Endodermal cell (in vitro differentiated cells): ENCODE results near the gene RAB3C. TPM values are rescaled to one million over a fixed set of nuclear protein-coding genes. Genes with fewer than 3 reads are reported as not detected.

Experiments
- DNase-seq: peaks from one replicate; pipeline ENCODE4 v3.0.0-alpha.2; 2017
- H3K27ac ChIP-seq: 2 replicates; pipeline ENCODE4 v1.5.1; 2013; ENCODE audit warnings: mild to moderate bottlenecking, low read depth, low read length, moderate library complexity
- H3K27me3 ChIP-seq: 2 replicates; pipeline ENCODE4 v1.6.1; 2013; ENCODE audit warnings: mild to moderate bottlenecking, low read length, moderate library complexity; ENCODE audit not compliant: insufficient read depth, control insufficient read depth, poor library complexity, severe bottlenecking
- H3K36me3 ChIP-seq: 2 replicates; pipeline ENCODE4 v1.7.0; 2013; ENCODE audit warnings: mild to moderate bottlenecking, low read length, moderate library complexity; ENCODE audit not compliant: control insufficient read depth, insufficient read depth
- H3K4me1 ChIP-seq: one replicate; pipeline ENCODE4 v1.7.0; 2013; ENCODE audit warnings: low read length; ENCODE audit not compliant: control insufficient read depth, insufficient read depth
- H3K4me3 ChIP-seq: 2 replicates; pipeline ENCODE4 v1.5.1; 2013; ENCODE audit warnings: mild to moderate bottlenecking, low read length, moderate library complexity
- H3K9ac ChIP-seq: 2 replicates; pipeline ENCODE4 v1.6.1; 2013; ENCODE audit warnings: mild to moderate bottlenecking, low read length, moderate library complexity; ENCODE audit not compliant: poor library complexity, severe bottlenecking; ENCODE audit errors: extremely low read depth
- H3K9me3 ChIP-seq: 2 replicates; pipeline ENCODE4 v1.6.1; 2013; ENCODE audit warnings: mild to moderate bottlenecking, low read length, moderate library complexity; ENCODE audit not compliant: control insufficient read depth
- H3K27ac Mint-ChIP-seq: 2 replicates; pipeline ENCODE4 v1.8.0; 2020; ENCODE audit warnings: mixed read lengths
- H3K27me3 Mint-ChIP-seq: 2 replicates; pipeline ENCODE4 v1.8.0; 2021; ENCODE audit warnings: mild to moderate bottlenecking, mixed read lengths; ENCODE audit not compliant: insufficient read depth
- H3K36me3 Mint-ChIP-seq: 2 replicates; pipeline ENCODE4 v1.8.0; 2020; ENCODE audit warnings: low read depth, mixed read lengths
- H3K4me1 Mint-ChIP-seq: 2 replicates; pipeline ENCODE4 v1.8.0; 2020; ENCODE audit warnings: mixed read lengths
- H3K4me3 Mint-ChIP-seq: 2 replicates; pipeline ENCODE4 v1.8.0; 2020; ENCODE audit warnings: mild to moderate bottlenecking, moderate library complexity, mixed read lengths
- H3K9me3 Mint-ChIP-seq: 2 replicates; pipeline ENCODE4 v1.8.0; 2020; ENCODE audit warnings: mild to moderate bottlenecking, mixed read lengths
- CTCF ChIP-seq: fragments of 200-600 bp; sonication (generic); conservative IDR thresholded peaks from 2 replicates; pipeline ENCODE4 v1.5.0; 2021; ENCODE audit warnings: antibody characterized with exemption, mild to moderate bottlenecking
- WGBS, 2 experiments: methylation state at CpG; one replicate each; pipeline versions ENCODE4 v1.1.5 to v1.1.7; 2013; ENCODE audit warnings: missing lambda C conversion rate in 2 of 2, mixed read lengths in 1 of 2; ENCODE audit not compliant: insufficient coverage in 1 of 2, insufficient read length in 1 of 2; 5-methylcytosine and 5-hydroxymethylcytosine counted together
- total RNA-seq, 2 donors: library from RNA; stranded (reverse); fragmentation: NEBNext Ultra II Directional in 1 of 2; extraction: Animal tissue kit (Norgen Biotek cat#: 25700) in 1 of 2; gene quantifications; 2 replicates in 1 of 2; 3 replicates in 1 of 2; pipeline ENCODE4 v1.2.1, GENCODE V29; 2021

Gene RAB3C
- total RNA-seq, 2 donors from 2014 or later: 5.8 to 15.1 TPM

- no peak overlapping the region for H3K27ac Mint-ChIP-seq
- no peaks in the 10 kb centered on the region for H3K36me3 ChIP-seq
- H3K4me3 ChIP-seq: no peak overlapping the region
- no peaks in the 10 kb centered on the region for H3K9me3 Mint-ChIP-seq
- H3K36me3 Mint-ChIP-seq: no peaks in the 10 kb centered on the region
- no peak overlapping the region for H3K27ac ChIP-seq
- H3K4me1 ChIP-seq: peaks cover 5% of the 10 kb centered on the region
- H3K4me3 Mint-ChIP-seq: no peak overlapping the region
- DNase-seq: no peak
- no peaks in the 10 kb centered on the region for H3K9me3 ChIP-seq
- H3K27me3 Mint-ChIP-seq: peaks cover 13% of the 10 kb centered on the region
- H3K4me1 Mint-ChIP-seq: peaks cover 15% of the 10 kb centered on the region
- TF ChIP-seq CTCF: no peak
- no peak overlapping the region for H3K9ac ChIP-seq
- peaks cover 5% of the 10 kb centered on the region for H3K27me3 ChIP-seq
- 94% methylated on average over 5 of the region's 5 CpGs; no CpG with 5 or more reads in 1 of the 2 experiments for WGBS, 2 experiments
Observed at GRCh38 chr5:58776559-58776958, 193.7 kb downstream of the RAB3C start.

GRCh38 chr5:58778888-58779287 lies 196.0 kb downstream of the RAB3C start:
- DNase-seq: no peak
- H3K9me3 Mint-ChIP-seq: no peaks in the 10 kb centered on the region
- H3K36me3 Mint-ChIP-seq: no peaks in the 10 kb centered on the region
- peaks cover 11% of the 10 kb centered on the region for H3K4me1 Mint-ChIP-seq
- no peak overlapping the region for H3K27ac ChIP-seq
- H3K9ac ChIP-seq: no peak overlapping the region
- 87 to 100% methylated on average over 3 of the region's 3 CpGs for WGBS, 2 experiments
- peaks cover 5% of the 10 kb centered on the region for H3K27me3 ChIP-seq
- TF ChIP-seq CTCF: no peak
- H3K4me3 ChIP-seq: no peak overlapping the region
- no peaks in the 10 kb centered on the region for H3K36me3 ChIP-seq
- H3K27me3 Mint-ChIP-seq: peaks cover 8% of the 10 kb centered on the region
- H3K9me3 ChIP-seq: no peaks in the 10 kb centered on the region
- no peak overlapping the region for H3K4me3 Mint-ChIP-seq
- H3K27ac Mint-ChIP-seq: no peak overlapping the region
- peaks cover 5% of the 10 kb centered on the region for H3K4me1 ChIP-seq

GRCh38 chr5:58786035-58786434 lies 203.2 kb downstream of the RAB3C start:
- Histone ChIP-seq H3K4me3 (no peak overlapping the region), H3K9ac (no peak overlapping the region), H3K27ac (no peak overlapping the region), H3K27me3 (no peaks in the 10 kb centered on the region), H3K9me3 (no peaks in the 10 kb centered on the region), H3K36me3 (no peaks in the 10 kb centered on the region), H3K4me1 (no peaks in the 10 kb centered on the region)
- 93% methylated on average over 2 of the region's 2 CpGs; no CpG with 5 or more reads in 1 of the 2 experiments for WGBS, 2 experiments
- H3K9me3 Mint-ChIP-seq: no peaks in the 10 kb centered on the region
- no peaks in the 10 kb centered on the region for H3K36me3 Mint-ChIP-seq
- no peak for TF ChIP-seq CTCF
- H3K27me3 Mint-ChIP-seq: peaks cover 37% of the 10 kb centered on the region
- H3K4me3 Mint-ChIP-seq: no peak overlapping the region
- H3K27ac Mint-ChIP-seq: no peak overlapping the region
- no peak for DNase-seq
- no peaks in the 10 kb centered on the region for H3K4me1 Mint-ChIP-seq
